Adipose tissue (tissue), 3 donors: ENCODE measurements around the gene ACTN1. TPM values are rescaled to one million over a fixed set of nuclear protein-coding genes. Genes with fewer than 3 reads are reported as not detected.

Experiments
- H3K27ac ChIP-seq: one replicate; pipeline ENCODE4 v1.5.1; 2013; ENCODE audit warnings: low read depth, low read length
- WGBS, 3 donors: extraction: QIAGEN DNeasy Blood & Tissue Kit; methylation state at CpG; one replicate each; pipeline ENCODE4 v1.1.7; 2013; 5-methylcytosine and 5-hydroxymethylcytosine counted together
- polyA plus RNA-seq, 3 donors: library from polyadenylated mRNA; stranded (reverse); fragments of 200-250 nt; gene quantifications; one replicate each; pipeline ENCODE4 v1.2.3, GENCODE V29; 2013
- donor health status: healthy with polysubstance abuse.
- donor health status: Bipolar disorder and iron deficiency.
- donor health status: healthy.

The ACTN1 gene
- polyA plus RNA-seq, 3 donors = 36.7 to 179 (median 50.7) TPM

GRCh38 chr14:68908803-68909202 lies 70.3 kb downstream of the ACTN1 start:
- 77 to 94% (median 83%) methylated on average over 5 of the region's 5 CpGs for WGBS, 3 donors
- H3K27ac ChIP-seq = no peak overlapping the region

GRCh38 chr14:68908201-68908600 lies 70.9 kb downstream of the ACTN1 start:
- no peak overlapping the region for H3K27ac ChIP-seq
- WGBS, 3 donors = 85 to 91% (median 86%) methylated on average over 8 of the region's 8 CpGs

GRCh38 chr14:68906439-68906838 lies 72.7 kb downstream of the ACTN1 start:
- no peak overlapping the region for H3K27ac ChIP-seq
- WGBS, 3 donors = 71 to 86% (median 81%) methylated on average over 5 of the region's 5 CpGs

- WGBS, 3 donors = 88 to 93% (median 90%) methylated on average over 16 of the region's 16 CpGs
- H3K27ac ChIP-seq = no peak overlapping the region
Observed at GRCh38 chr14:68905107-68905895, 73.8 kb downstream of the ACTN1 start.

GRCh38 chr14:68902357-68902756 lies 76.7 kb downstream of the ACTN1 start:
- no peak overlapping the region for H3K27ac ChIP-seq
- 94 to 95% (median 94%) methylated on average over 14 of the region's 14 CpGs for WGBS, 3 donors

- WGBS, 3 donors = 89 to 95% (median 91%) methylated on average over 1 of the region's 1 CpG
- no peak overlapping the region for H3K27ac ChIP-seq
Observed at GRCh38 chr14:68899033-68899603, 80.0 kb downstream of the ACTN1 start.

- 72 to 88% (median 78%) methylated on average over 12 to 13 of the region's 13 CpGs for WGBS, 3 donors
Observed at GRCh38 chr14:68898248-68899032, 80.7 kb downstream of the ACTN1 start.

GRCh38 chr14:68897559-68898155 lies 81.4 kb downstream of the ACTN1 start:
- WGBS, 3 donors = 56 to 84% (median 70%) methylated on average over 9 of the region's 9 CpGs
- H3K27ac ChIP-seq = no peak overlapping the region

More at GRCh38 chr14:68898248-68899032, 80.7 kb downstream of the ACTN1 start:
- no peak overlapping the region for H3K27ac ChIP-seq

- H3K27ac ChIP-seq = no peak overlapping the region
- 86 to 93% (median 92%) methylated on average over 9 of the region's 9 CpGs for WGBS, 3 donors
Observed at GRCh38 chr14:68896132-68896531, 83.0 kb downstream of the ACTN1 start.

- 89 to 95% (median 94%) methylated on average over 14 of the region's 14 CpGs for WGBS, 3 donors
- no peak overlapping the region for H3K27ac ChIP-seq
Observed at GRCh38 chr14:68894802-68895703, 84.0 kb downstream of the ACTN1 start.

GRCh38 chr14:68894123-68894522 lies 85.0 kb downstream of the ACTN1 start:
- H3K27ac ChIP-seq = no peak overlapping the region
- 77 to 89% (median 84%) methylated on average over 6 of the region's 6 CpGs for WGBS, 3 donors

GRCh38 chr14:68893566-68893965 lies 85.5 kb downstream of the ACTN1 start:
- no peak overlapping the region for H3K27ac ChIP-seq
- 83 to 94% (median 94%) methylated on average over 8 of the region's 8 CpGs for WGBS, 3 donors

GRCh38 chr14:68892961-68893360 lies 86.1 kb downstream of the ACTN1 start:
- WGBS, 3 donors = 90 to 93% (median 90%) methylated on average over 6 of the region's 6 CpGs
- no peak overlapping the region for H3K27ac ChIP-seq

GRCh38 chr14:68891851-68892660 lies 87.0 kb downstream of the ACTN1 start:
- no peak overlapping the region for H3K27ac ChIP-seq
- WGBS, 3 donors = 90 to 94% (median 94%) methylated on average over 21 of the region's 21 CpGs

GRCh38 chr14:68890173-68890931 lies 88.8 kb downstream of the ACTN1 start:
- no peak overlapping the region for H3K27ac ChIP-seq
- WGBS, 3 donors = 85 to 91% (median 90%) methylated on average over 9 of the region's 9 CpGs

- H3K27ac ChIP-seq = no peak overlapping the region
- WGBS, 3 donors = 97 to 99% (median 98%) methylated on average over 8 of the region's 8 CpGs
Observed at GRCh38 chr14:68888883-68889282, 90.2 kb downstream of the ACTN1 start.
